RWPE2 (cell line): ENCODE data around the gene CCND3.
A peak's percentile ranks its signal among the peaks of the same experiment; 100 is the strongest.

ENCODE experiments used
- ATAC-seq: fragments of 200-7000 bp; cut with Tn5 transposase; 3 replicates; pipeline ENCODE4 v1.9.1; 2021; ENCODE audit warnings: low read depth
- DNase-seq: peaks from one replicate; pipeline ENCODE4 v3.0.0-alpha.2; 2020; ENCODE audit warnings: low spot score
- H3K27ac ChIP-seq: fragments of 450-650 bp; 2 replicates; pipeline ENCODE4 v1.5.1; 2017; ENCODE audit warnings: mild to moderate bottlenecking; ENCODE audit not compliant: poor library complexity, severe bottlenecking
- H3K27me3 ChIP-seq: fragments of 250-450 bp; sonication (Bioruptor Pico); 2 replicates; pipeline ENCODE4 v1.5.1; 2021; ENCODE audit warnings: mild to moderate bottlenecking, moderate library complexity; ENCODE audit not compliant: insufficient read depth, poor library complexity, severe bottlenecking
- H3K36me3 ChIP-seq: fragments of 250-450 bp; sonication (Bioruptor Pico); 2 replicates; pipeline ENCODE4 v1.5.1; 2020; ENCODE audit warnings: low read depth, mild to moderate bottlenecking, moderate library complexity
- H3K4me1 ChIP-seq: fragments of 250-450 bp; sonication (Bioruptor Pico); 2 replicates; pipeline ENCODE4 v1.5.1; 2021; ENCODE audit warnings: mild to moderate bottlenecking, moderate library complexity; ENCODE audit not compliant: insufficient read depth, poor library complexity, severe bottlenecking
- H3K4me3 ChIP-seq: fragments of 250-450 bp; sonication (Bioruptor Pico); 2 replicates; pipeline ENCODE4 v1.5.1; 2021; ENCODE audit warnings: mild to moderate bottlenecking, moderate library complexity; ENCODE audit not compliant: severe bottlenecking
- H3K9me3 ChIP-seq: fragments of 250-450 bp; sonication (Bioruptor Pico); 2 replicates; pipeline ENCODE4 v1.5.1; 2021; ENCODE audit warnings: mild to moderate bottlenecking, moderate library complexity; ENCODE audit not compliant: severe bottlenecking
- TF ChIP-seq, protein P1 (sequence below): fragments of 450-650 bp; IDR thresholded peaks from one replicate; pipeline ENCODE4 v1.5.1; 2017; ENCODE audit warnings: mild to moderate bottlenecking, moderate library complexity; ENCODE audit not compliant: poor library complexity, severe bottlenecking

CCND3 gene

DNA sequence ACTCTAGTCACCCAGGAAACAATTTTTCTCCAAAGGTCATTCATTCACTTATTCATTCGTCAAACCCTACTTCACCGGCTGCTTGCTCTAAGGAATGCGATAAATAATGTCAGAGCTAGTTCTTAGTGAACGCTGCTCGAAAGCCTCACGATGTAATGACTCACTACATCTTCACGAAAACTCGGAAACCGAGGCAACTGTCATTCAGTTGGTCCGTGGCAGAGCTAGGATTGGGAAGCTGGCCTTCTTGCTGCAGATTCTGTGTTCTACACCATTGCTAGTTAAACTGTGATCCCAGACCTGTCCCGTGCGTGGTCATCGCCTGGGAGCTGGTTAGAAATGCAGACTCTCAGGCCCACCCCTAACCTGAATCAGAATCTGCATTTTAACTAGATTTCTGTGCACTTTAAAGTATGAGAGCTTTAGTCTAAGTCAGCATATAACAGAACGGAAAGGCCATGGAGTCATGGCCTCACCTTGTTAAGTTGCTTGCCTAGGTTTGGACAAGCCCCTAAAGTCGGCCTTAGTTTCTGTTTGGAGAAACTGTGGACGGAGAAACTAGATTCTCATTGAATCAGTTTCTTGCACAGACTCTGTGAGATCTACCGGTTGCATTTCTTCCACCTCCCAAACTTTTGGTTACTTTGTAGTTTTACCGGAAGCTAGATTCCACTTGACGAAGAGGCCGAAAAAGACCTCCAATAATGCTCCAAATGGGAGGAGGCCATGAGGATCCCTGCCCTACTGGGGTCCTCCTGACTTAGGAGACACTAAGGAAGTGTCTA lies 651 bp upstream of the CCND3 start:
- TF ChIP-seq, protein P1, sequence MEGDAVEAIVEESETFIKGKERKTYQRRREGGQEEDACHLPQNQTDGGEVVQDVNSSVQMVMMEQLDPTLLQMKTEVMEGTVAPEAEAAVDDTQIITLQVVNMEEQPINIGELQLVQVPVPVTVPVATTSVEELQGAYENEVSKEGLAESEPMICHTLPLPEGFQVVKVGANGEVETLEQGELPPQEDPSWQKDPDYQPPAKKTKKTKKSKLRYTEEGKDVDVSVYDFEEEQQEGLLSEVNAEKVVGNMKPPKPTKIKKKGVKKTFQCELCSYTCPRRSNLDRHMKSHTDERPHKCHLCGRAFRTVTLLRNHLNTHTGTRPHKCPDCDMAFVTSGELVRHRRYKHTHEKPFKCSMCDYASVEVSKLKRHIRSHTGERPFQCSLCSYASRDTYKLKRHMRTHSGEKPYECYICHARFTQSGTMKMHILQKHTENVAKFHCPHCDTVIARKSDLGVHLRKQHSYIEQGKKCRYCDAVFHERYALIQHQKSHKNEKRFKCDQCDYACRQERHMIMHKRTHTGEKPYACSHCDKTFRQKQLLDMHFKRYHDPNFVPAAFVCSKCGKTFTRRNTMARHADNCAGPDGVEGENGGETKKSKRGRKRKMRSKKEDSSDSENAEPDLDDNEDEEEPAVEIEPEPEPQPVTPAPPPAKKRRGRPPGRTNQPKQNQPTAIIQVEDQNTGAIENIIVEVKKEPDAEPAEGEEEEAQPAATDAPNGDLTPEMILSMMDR, result no peak
- DNase-seq (no peak), ATAC-seq (peak; percentile 41)
- peaks cover 10% of the 10 kb centered on the region for H3K36me3 ChIP-seq
- H3K27ac ChIP-seq, result peak overlapping the region; percentile 85
- peak overlapping the region; percentile 88 for H3K4me3 ChIP-seq
- H3K4me1 ChIP-seq, result peaks cover 16% of the 10 kb centered on the region
- H3K9me3 ChIP-seq, result no peaks in the 10 kb centered on the region
- H3K27me3 ChIP-seq, result no peaks in the 10 kb centered on the region

- H3K27ac ChIP-seq, result peak overlapping the region; percentile 85
- peak overlapping the region; percentile 88 for H3K4me3 ChIP-seq
- H3K36me3 ChIP-seq, result peaks cover 22% of the 10 kb centered on the region
- DNase-seq (no peak), ATAC-seq (0 out of 3 replicates have a peak, but pooled peaks have one; percentile 1)
- H3K27me3 ChIP-seq, result no peaks in the 10 kb centered on the region
- no peaks in the 10 kb centered on the region for H3K9me3 ChIP-seq
- TF ChIP-seq, protein P1, result no peak
- H3K4me1 ChIP-seq, result peaks cover 16% of the 10 kb centered on the region
These were observed 789 bp downstream of the CCND3 start for GRCh38 chr6:41940759-41941279.

DNA sequence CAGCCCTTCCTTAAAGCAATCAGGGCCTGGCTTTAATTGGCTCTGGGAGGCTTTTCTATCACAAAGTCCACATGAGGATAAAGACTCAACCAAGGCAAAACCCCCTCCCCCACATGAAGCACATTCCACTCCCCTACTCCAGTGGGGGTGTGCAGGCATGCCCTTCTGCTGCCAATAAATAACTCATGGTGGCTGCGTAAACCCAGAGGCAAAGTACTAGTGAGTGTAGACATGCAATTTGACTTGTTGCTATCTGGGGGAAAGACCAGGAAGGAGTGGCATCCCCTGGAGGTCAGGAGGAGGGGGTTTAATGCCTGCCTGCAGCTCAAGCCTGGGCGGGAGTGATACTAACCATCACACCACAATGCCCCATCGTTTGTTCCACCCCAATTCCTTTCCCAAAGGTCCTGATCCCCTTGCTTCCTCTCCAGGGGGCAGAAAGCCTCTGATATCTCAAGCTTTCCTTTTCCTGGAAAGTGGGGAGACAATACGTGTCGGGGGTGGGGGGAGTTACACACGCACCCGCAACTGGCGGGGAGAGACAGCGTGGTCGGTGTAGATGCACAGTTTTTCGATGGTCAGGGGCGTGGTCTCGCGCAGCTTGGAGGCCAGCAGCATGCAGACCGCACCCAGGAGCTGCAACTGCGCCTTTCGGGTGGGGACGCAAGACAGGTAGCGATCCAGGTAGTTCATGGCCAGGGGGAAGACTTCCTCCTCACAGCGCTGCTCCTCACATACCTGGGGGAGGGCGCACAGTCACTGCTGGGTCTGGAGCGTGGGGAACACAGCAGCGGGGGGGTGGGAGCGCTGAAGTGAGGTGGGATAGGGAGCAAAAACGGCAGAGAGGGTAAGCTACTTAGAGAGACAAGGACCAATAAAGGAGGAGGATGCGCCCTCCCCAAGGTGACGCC lies 1.5 kb downstream of the CCND3 start:
- Histone ChIP-seq H3K27ac (peak overlapping the region; percentile 85), H3K36me3 (peaks cover 30% of the 10 kb centered on the region), H3K27me3 (no peaks in the 10 kb centered on the region), H3K4me3 (peak overlapping the region; percentile 88), H3K4me1 (peaks cover 16% of the 10 kb centered on the region), H3K9me3 (no peaks in the 10 kb centered on the region)
- DNase-seq (no peak), ATAC-seq (peak; percentile 9; the same call in 2 of the 3 replicates)
- TF ChIP-seq, protein P1, result no peak

DNA sequence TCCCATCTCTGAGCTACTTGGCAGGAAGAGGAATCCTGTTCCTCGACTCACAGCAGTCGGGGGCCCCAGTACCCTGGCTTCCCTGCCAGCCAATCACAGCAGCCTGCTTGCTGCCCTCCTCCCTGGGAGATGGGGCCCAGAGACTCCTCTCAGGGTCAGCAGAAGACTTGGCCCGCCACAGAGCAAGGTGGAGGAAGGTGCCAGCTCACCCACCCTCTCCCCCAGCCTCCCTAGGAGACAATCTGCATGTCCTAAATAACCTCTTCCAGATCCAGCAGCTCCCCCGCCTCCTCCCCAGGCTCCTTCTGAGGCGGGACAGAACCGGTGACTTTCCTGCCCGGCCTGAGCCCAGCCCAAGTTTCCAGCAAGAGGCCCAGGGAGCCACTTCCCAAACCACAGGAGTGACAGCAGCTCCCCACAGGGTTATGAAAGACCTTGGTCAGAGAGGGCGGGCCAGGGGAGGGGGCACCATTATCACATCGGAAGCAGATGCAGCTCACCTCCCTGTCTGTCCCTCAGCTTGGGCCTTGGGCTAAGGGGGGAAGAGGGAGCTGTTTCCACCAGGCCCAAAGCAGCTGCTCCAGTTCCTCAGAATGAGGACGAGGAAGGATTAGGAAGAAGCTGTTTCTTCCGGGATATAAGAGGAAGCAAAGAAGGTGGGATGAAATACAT lies 2.3 kb downstream of the CCND3 start:
- TF ChIP-seq, protein P1, result no peak
- no peaks in the 10 kb centered on the region for H3K9me3 ChIP-seq
- DNase-seq, result no peak
- ATAC-seq, result 0 out of 3 replicates have a peak, but pooled peaks have one; percentile 0
- H3K36me3 ChIP-seq, result peaks cover 38% of the 10 kb centered on the region
- no peak overlapping the region for H3K4me3 ChIP-seq
- peaks cover 16% of the 10 kb centered on the region for H3K4me1 ChIP-seq
- no peaks in the 10 kb centered on the region for H3K27me3 ChIP-seq
- peak overlapping the region; percentile 85 for H3K27ac ChIP-seq
